Limb (tissue), 2 donors: ENCODE measurements around the gene NUP35.

Experiments used
- DNase-seq, 2 donors: peaks; one replicate each; pipeline ENCODE4 v3.0.0-alpha.2; 2016; ENCODE audit errors: extremely low spot score in 2 of 2

The NUP35 gene

GRCh38 chr2:183124222-183124956 lies at the start of gene NUP35:
TSS of gene NUP35 (plus strand) at chr2:183124443. CDS start at chr2:183124458, 15 bp downstream.
- peak; percentile 92 to 93 for DNase-seq

DNA sequence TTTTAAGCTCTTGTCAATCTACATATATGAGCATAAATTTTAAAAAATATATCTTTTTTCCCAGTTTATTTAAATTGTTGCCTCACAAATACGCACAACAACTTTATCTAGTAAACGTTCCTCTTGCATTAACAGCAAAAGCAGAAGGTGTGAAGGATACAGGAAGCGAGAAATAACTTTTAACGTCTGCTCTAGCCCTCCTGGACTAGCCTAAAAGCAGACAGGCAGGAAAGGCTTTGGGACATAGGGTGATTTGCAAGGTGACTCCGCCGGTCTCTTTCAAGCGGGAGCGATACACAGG lies 46.1 kb upstream of the NUP35 start:
- DNase-seq, result no peak

DNA sequence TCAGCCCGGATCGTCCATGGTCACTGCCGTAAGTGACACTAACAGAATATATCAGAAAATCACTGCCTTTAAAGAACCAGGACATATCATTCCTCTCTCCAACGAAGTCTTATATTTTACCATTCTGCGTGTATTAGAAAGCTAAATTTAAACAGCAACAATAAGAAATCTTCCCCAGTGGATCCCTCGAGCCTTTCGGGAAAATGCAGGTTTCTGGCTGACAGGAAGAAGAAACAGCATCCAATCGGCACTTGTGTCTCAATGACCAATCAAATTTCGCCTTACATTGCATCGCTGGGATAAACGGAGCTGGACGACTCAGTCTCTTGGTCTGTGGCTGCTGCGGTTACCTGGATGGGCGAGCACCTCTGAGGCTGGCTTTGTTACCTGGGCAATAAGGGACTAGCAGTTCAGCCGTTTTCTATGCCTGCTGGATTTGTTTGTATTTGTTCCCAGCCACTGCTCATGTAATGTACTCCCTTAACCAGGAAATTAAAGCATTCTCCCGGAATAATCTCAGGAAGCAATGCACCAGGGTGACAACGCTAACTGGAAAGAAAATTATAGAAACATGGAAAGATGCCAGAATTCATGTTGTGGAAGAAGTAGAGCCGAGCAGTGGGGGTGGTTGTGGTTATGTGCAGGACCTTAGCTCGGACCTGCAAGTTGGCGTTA lies 45.6 kb upstream of the NUP35 start, which contains the start of gene DUSP19:
TSS of gene DUSP19 (plus strand) at position 284 of the 675 bp plus-strand sequence. CDS start at position 471, 187 bp downstream.
- DNase-seq, result peak; percentile 92 to 95

DNA sequence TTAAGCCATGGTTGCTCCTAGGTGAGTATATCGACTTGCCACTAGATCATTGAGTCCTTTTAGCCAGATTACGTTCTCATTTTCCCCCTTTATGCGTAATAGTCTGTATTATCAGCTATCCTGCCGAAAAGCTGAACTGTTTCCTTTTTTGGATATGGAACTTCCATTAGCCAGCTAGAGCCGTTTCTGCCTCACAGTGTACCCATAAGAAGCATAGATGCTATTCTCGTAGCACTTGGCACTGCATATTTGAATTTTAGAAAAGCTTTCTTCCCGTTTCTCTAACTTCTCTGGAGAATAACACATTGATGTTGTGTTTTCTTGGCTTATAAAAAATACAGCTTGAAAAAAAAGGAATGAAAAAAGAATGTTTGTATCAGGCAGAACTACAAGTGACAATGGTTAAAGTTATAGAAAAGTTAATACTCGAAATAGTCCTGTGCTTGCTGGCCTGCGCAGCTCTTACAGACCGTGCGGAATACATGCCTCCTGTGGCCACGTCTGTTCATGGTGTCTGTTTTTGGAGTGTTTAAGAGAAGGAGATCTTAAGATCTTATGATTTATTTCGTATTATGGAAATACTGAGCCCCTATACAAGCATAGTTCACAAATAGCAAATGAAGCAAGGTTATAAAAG lies 45.0 kb upstream of the NUP35 start:
- DNase-seq, result no peak

DNA sequence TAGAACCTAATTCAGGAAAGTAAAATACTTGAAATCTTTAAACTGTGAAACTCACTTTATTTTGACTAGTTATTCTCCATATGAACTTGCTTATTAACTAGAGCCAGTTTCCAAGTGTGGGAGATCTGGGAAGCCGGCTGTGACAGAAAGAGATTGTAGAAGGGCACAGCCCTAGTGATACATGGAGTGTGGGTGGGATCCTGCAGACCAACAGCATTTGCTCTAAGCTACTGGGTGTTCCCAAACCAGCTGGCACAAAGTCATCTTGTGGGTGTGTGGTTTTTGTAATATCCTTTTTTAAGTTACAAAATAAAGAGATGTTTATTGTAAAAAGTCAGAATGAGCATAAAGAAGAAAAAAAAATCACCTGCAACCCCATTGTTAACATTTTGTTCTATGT lies 42.3 kb upstream of the NUP35 start:
- no peak for DNase-seq

- no peak for DNase-seq
These were observed 36.2 kb upstream of the NUP35 start for GRCh38 chr2:183088061-183088460.

GRCh38 chr2:183089192-183089851 lies 34.9 kb upstream of the NUP35 start:
- DNase-seq, result no peak

- no peak for DNase-seq
These were observed 32.8 kb upstream of the NUP35 start for GRCh38 chr2:183091318-183091953.

DNA sequence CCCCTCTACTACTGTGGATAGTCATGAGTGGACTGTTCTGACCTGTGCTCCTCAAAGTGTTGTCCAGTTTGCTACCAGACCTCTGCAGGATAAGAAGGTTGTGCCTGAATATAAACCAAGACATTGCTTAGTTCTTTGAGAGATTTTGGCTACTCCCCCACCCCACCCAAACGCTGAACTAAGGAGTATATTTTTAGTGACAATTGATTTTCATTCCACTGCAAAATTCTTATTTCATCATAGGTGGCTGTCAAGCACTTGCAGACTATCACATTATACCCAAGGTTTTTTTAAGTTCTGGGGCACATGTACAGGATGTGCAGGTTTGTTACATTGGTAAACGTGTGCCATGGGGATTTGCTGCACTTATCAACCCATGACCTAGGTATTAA lies 32.3 kb upstream of the NUP35 start:
- no peak for DNase-seq

DNA sequence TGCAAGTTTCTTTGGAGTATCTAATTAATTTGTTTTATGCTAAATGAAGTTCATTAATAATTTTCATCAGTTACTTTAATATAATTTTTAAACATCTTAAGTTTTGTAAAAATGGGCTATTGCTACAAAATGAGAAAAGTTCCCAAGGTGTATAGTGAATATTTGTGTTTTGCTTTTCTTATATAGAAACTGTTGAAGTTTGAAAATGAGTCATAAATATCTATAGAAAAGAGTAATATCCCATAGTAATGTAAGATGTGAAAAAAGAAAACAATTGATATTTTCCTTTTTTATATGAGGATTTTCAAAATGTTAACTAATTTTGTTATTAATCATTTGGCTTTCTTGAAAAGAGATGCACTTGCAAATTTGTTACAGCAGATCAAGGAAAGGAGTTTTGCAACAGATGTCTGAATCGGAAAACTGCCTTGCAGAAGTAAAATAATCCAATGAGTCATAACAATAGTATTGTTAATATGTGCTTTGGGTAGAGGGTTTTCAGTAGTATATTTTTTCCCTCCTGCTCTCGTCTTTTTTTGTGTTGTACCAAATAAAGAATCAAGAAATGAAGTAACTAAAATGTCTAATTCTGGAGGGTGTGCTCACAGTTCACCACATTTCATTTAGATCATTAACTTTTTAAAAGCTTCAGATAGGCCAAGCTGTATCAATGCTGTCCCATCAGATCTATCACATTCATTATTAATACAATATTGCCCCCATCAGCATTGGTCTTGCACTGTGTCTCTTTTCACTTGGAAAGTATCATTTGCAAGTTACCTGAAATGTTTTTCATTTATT lies 30.2 kb upstream of the NUP35 start:
- DNase-seq, result no peak

DNA sequence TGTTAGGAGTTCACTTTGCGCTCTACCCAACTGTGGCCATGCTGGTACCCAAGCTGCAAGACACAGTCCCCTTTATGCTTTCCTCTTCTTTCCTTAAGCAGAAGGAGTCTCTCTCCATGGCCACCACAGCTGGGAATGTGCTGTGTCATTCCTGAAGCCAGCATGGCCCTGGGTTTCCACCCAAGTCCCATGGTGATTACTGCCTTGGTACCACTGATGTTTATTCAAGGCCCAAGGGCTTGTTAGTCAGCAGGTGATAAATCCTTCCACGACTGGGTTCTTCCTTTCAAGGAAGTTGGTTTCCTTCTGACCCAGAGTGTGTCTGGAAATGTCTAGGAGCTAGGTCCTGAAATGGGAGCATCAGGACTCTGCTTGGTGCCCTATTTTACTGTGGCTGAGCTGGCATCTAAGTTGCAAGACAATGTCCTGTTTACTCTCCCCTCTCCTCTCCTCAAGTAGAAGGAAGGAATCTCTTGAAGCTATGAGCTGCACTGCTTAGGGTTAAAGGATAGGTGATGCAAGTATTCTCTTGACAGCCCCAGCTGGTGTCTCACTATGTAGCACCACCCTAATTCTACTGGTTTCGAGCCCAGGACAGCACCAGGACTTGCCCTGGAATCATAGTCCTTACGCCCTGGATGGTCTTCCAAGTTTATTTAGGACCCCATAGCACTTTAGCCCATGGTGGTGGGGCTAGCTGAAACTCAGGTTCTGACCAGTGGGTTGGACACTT lies 18.7 kb upstream of the NUP35 start:
- no peak for DNase-seq

DNA sequence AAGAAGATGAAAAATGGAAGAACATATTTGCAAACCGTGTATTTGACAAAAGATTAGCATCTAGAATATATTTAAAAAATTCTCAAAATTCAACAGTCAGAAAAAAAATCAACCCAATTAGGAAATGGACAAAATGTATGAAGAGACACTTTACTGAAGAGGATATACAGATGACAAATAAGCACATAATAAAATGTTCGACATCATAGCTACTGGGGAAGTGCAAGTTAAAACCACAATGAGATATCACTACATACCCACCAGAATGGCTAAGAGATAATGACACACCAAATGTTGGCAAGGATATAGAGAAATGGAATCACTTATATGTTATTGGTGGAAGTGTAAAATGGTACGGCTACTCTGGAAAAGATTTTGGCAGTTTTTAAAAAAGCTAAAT lies 11.7 kb upstream of the NUP35 start:
- DNase-seq, result no peak

GRCh38 chr2:183113630-183114029 lies 10.6 kb upstream of the NUP35 start:
- DNase-seq, result no peak

DNA sequence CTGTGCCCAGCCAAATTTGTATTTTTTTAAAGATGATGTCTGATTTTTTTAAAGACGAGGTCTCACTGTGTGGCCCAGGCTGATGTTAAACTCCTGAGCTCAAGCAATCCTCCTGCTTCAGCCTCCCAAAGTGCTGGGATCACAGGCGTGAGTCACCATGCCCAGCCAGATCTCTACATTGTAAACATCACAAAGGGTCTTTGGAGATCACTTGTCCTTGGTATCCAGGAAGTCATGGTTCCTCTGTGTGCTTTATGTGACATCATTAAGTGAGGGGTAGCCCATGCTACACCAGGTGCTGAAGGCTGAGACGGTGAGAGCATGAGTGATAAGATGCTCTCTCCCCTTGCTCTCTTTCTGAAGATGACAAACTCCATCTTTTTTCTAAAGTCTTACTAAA lies 7.0 kb upstream of the NUP35 start:
- DNase-seq, result no peak

- peak in 1 of 2 donors; percentile 5 for DNase-seq
These were observed 905 bp upstream of the NUP35 start for GRCh38 chr2:183123117-183123958.

GRCh38 chr2:183123959-183124221 lies 353 bp upstream of the NUP35 start:
- DNase-seq, result no peak

GRCh38 chr2:183124957-183125255 lies 663 bp downstream of the NUP35 start:
- no peak for DNase-seq

DNA sequence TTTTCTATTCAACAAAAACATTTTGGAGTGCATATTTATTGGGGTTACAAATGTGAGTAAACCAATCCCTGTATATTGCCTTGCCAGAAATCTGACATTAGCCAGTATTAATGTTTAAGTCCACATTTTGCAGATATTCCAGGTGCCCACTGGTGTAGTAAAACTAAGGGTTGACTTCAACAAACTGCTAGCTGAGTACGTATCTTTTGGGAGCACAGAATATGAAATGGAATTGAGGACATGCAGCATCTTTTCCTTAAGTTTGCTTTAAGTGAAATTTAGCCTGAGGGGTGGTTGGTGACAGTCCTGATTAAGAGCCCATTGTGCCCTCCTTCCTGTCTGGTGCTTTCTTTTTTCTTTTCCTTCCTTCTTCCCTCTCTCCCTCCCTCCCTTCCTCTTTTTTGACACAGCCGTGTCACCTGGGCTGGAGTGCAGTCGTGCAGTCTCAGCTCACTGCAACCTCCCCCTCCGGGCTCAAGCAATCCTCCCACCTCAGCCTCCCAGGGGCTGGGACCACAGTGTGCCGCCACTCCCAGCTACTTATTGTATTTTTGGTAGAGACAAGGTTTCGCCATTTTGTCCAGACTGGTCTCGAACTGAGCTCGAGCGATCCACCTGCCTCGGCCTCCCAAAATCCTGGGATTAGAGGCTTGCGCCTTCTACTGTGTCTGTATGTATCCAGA lies 1.6 kb downstream of the NUP35 start:
- no peak for DNase-seq

- no peak for DNase-seq
These were observed 2.4 kb downstream of the NUP35 start for GRCh38 chr2:183126635-183127034.
